ENCODE results near the gene PPP1R16B.

GRCh38 chr20:38934530-38934929 is 129.0 kb downstream of the PPP1R16B start:
- TF ChIP-seq POLR2AphosphoS5 (IDR thresholded peaks at IDR 0.05) (no peak), POLR2A (IDR thresholded peaks at IDR 0.05) (no peak)

Measured in upper lobe of left lung (tissue), 4 donors.